Panc1 (cell line): ENCODE results near the gene SLC25A45. TPM values are rescaled to one million over a fixed set of nuclear protein-coding genes. Genes with fewer than 3 reads are reported as not detected.
A peak's percentile ranks its signal among the peaks of the same experiment; 100 is the strongest.

Source experiments
- ATAC-seq: fragments of 200-7000 bp; cut with Tn5 transposase; 2 replicates; pipeline ENCODE4 v1.9.1; 2020; ENCODE audit warnings: mild to moderate bottlenecking, moderate library complexity
- BruUV-seq: library from RNA; stranded (reverse); fragments of 400-500 nt; replicated peaks from 2 replicates; lab custom pipeline; 2021; lab: Mats Ljungman, UMichigan
- CTCF ChIA-PET: fragments of 300-600 bp; sonication (Branson Sonifier 250); formaldehyde crosslinking; loops from one replicate; lab custom pipeline; 2022; ENCODE audit warnings: antibody characterized with exemption; lab: Charles Lee
- POLR2A ChIA-PET: fragments of 300-600 bp; sonication (Branson Sonifier 250); formaldehyde crosslinking; loops from one replicate; lab custom pipeline; 2022; ENCODE audit warnings: antibody characterized with exemption; lab: Charles Lee
- DNase-seq: peaks from one replicate; pipeline ENCODE4 v3.0.0-alpha.2; 2010; ENCODE audit warnings: low read depth, low spot score
- H3K27ac ChIP-seq: 2 replicates; pipeline ENCODE4 v1.5.1; 2011; ENCODE audit warnings: mild to moderate bottlenecking, low read length, inconsistent platforms
- H3K27me3 ChIP-seq: fragments of 200-500 bp; sonication (Bioruptor generic); 2 replicates; pipeline ENCODE4 v1.6.0; 2014; ENCODE audit warnings: low read length, inconsistent platforms; ENCODE audit not compliant: control insufficient read depth, insufficient read depth
- H3K36me3 ChIP-seq: fragments of 200-500 bp; sonication (Bioruptor generic); 2 replicates; pipeline ENCODE4 v1.5.1; 2014; ENCODE audit warnings: inconsistent platforms, mild to moderate bottlenecking, low read length, moderate library complexity; ENCODE audit not compliant: control insufficient read depth, insufficient read depth
- H3K4me1 ChIP-seq: 2 replicates; pipeline ENCODE4 v1.5.1; 2011; ENCODE audit warnings: inconsistent platforms, mild to moderate bottlenecking, low read length, moderate library complexity; ENCODE audit not compliant: control insufficient read depth, insufficient read depth
- H3K4me3 ChIP-seq, 2 experiments: 2 replicates each; pipeline ENCODE4 v1.5.1; 2011 to 2012; ENCODE audit warnings: low read depth in 2 of 2, low read length in 2 of 2, mild to moderate bottlenecking in 2 of 2, inconsistent platforms in 1 of 2, moderate library complexity in 1 of 2
- H3K9me3 ChIP-seq: fragments of 200-500 bp; sonication (Bioruptor generic); 2 replicates; pipeline ENCODE4 v1.5.1; 2014; ENCODE audit warnings: low read depth, mild to moderate bottlenecking, inconsistent platforms, low read length, moderate library complexity; ENCODE audit not compliant: control insufficient read depth, insufficient read depth
- POLR2AphosphoS5 ChIP-seq: IDR thresholded peaks from 2 replicates; pipeline ENCODE4 v1.6.1; 2012; ENCODE audit warnings: mild to moderate bottlenecking, low read depth, low read length, moderate library complexity
- SIN3A ChIP-seq: IDR thresholded peaks from 2 replicates; pipeline ENCODE4 v1.6.1; 2012; ENCODE audit warnings: low read depth, mild to moderate bottlenecking, low read length, moderate library complexity, borderline replicate concordance; ENCODE audit not compliant: insufficient read depth
- TCF7L2 ChIP-seq: IDR thresholded peaks from 2 replicates; pipeline ENCODE4 v1.6.1; 2011; ENCODE audit warnings: mild to moderate bottlenecking, low read depth, low read length, inconsistent platforms
- in situ Hi-C: cut with HindIII; loops from 2 replicates; pipeline ENCODE4 v1.10.0; 2016; ENCODE audit warnings: low sequenced_read_pairs, low pct_unique_long_range_greater_than_20kb
- intact Hi-C: fragments of 100-400 bp; cut with micrococcal nuclease; formaldehyde crosslinking; loops from one replicate; pipeline ENCODE4 v1.10.0; 2022; ENCODE audit not compliant: unreplicated experiment
- total RNA-seq: library from RNA; stranded (reverse); gene quantifications from one replicate; pipeline ENCODE4 v1.2.1, GENCODE V29; 2021; ENCODE audit not compliant: unreplicated experiment
- TF ChIP-seq, protein P1 (sequence below): fragments of 450-650 bp; IDR thresholded peaks from 2 replicates; pipeline ENCODE4 v1.5.1; 2017; ENCODE audit warnings: mild to moderate bottlenecking
- TF ChIP-seq, protein P2 (sequence below), 2 experiments: IDR thresholded peaks; 2 replicates each; pipeline ENCODE4 v1.6.1; 2011 to 2012; ENCODE audit warnings: low read depth in 2 of 2, control low read depth in 1 of 2, low read length in 1 of 2, mild to moderate bottlenecking in 1 of 2, moderate library complexity in 1 of 2; ENCODE audit not compliant: insufficient read depth in 1 of 2

The SLC25A45 gene
- total RNA-seq, 1 experiment from 2014 or later = 9.8 TPM

DNA sequence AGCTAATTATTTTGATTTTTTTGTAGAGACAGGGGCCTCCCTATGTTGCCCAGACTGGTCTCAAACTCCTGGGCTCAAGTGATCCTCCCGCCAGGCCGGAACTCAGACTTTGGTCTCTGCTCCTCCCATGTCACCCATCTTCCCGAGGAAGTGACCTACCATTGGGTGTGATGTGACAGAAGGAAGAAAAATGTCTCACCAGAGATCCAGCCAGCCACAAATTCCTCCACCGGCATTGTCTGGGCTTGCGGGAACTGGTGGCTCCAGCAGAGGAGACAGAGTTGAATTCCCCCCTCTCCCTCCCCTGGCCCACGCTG is 772 bp downstream of the SLC25A45 start:
- peak overlapping the region; percentile 36 to 51 for H3K4me3 ChIP-seq
- ChIA-PET POLR2A (interaction anchor here (0.6 to 0.7 kb wide), 4 partner anchors 20 to 117 kb away, joined by 3 to 16 read pairs (median 8); partner anchors contain the start of gene MALAT1), CTCF (interaction anchor here (0.5 to 1.1 kb wide), 4 partner anchors 17 to 207 kb away, joined by 3 to 10 read pairs (median 4); no protein-coding TSS in a partner anchor)
- intact Hi-C loops = no loop called here
- H3K4me1 ChIP-seq = peaks cover 38% of the 10 kb centered on the region
- no peaks in the 10 kb centered on the region for H3K27me3 ChIP-seq
- H3K36me3 ChIP-seq = no peaks in the 10 kb centered on the region; the same call in 1 of the 2 replicates
- H3K27ac ChIP-seq = peak overlapping the region; percentile 92
- BruUV-seq = no TSS peak
- DNase-seq (peak; percentile 12), ATAC-seq (peak; percentile 9)
- H3K9me3 ChIP-seq = no peaks in the 10 kb centered on the region
- TF ChIP-seq SIN3A = no peak
- TF ChIP-seq TCF7L2 = no peak
- in situ Hi-C loops = no loop called here

DNA sequence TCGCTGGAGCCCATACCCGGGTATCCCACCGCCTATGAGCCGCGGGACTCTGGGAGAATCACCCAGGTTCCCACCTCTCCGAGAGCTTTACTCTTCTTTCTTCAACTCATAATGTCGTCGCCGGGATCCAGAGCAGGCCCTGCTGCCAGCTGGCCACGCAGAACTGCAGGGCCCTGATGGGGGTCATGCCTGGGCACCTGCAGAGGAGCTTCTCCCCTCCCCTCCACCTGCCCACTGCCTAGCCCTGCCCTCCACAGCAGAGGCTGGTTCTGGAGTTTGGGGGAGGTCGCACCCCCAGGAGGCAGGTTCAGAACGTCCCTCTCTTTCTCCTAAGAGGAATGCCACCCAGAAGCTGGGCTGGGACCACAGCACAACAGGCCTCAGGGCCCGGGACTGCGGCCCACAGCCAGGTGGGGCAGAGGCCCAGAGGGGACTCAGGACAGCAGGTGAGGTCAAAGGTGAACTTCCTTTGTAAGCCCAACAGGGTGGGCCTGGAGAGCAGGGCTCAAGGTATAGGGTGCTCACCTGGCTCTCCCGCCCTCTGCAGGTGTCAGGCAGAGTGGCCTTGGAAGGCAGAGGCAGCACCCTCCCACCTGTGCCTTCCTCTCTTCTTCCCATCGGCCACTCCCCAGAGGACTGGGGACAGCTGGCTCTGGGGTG is 1.9 kb downstream of the SLC25A45 start:
- ChIA-PET CTCF (no interaction called here), POLR2A (interaction anchor here (0.7 kb wide), 1 partner anchor 128 kb away, joined by 3 read pairs; no protein-coding TSS in a partner anchor)
- BruUV-seq = no TSS peak
- ATAC-seq = no peak
- Histone ChIP-seq H3K27ac (no peak overlapping the region), H3K4me1 (peaks cover 33% of the 10 kb centered on the region), H3K27me3 (no peaks in the 10 kb centered on the region), H3K4me3 (no peak overlapping the region), H3K36me3 (no peaks in the 10 kb centered on the region), H3K9me3 (no peaks in the 10 kb centered on the region)
- in situ Hi-C loops (no loop called here), intact Hi-C loops (no loop called here)
- TF ChIP-seq, protein P1, sequence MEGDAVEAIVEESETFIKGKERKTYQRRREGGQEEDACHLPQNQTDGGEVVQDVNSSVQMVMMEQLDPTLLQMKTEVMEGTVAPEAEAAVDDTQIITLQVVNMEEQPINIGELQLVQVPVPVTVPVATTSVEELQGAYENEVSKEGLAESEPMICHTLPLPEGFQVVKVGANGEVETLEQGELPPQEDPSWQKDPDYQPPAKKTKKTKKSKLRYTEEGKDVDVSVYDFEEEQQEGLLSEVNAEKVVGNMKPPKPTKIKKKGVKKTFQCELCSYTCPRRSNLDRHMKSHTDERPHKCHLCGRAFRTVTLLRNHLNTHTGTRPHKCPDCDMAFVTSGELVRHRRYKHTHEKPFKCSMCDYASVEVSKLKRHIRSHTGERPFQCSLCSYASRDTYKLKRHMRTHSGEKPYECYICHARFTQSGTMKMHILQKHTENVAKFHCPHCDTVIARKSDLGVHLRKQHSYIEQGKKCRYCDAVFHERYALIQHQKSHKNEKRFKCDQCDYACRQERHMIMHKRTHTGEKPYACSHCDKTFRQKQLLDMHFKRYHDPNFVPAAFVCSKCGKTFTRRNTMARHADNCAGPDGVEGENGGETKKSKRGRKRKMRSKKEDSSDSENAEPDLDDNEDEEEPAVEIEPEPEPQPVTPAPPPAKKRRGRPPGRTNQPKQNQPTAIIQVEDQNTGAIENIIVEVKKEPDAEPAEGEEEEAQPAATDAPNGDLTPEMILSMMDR = no peak
- no peak for DNase-seq

DNA sequence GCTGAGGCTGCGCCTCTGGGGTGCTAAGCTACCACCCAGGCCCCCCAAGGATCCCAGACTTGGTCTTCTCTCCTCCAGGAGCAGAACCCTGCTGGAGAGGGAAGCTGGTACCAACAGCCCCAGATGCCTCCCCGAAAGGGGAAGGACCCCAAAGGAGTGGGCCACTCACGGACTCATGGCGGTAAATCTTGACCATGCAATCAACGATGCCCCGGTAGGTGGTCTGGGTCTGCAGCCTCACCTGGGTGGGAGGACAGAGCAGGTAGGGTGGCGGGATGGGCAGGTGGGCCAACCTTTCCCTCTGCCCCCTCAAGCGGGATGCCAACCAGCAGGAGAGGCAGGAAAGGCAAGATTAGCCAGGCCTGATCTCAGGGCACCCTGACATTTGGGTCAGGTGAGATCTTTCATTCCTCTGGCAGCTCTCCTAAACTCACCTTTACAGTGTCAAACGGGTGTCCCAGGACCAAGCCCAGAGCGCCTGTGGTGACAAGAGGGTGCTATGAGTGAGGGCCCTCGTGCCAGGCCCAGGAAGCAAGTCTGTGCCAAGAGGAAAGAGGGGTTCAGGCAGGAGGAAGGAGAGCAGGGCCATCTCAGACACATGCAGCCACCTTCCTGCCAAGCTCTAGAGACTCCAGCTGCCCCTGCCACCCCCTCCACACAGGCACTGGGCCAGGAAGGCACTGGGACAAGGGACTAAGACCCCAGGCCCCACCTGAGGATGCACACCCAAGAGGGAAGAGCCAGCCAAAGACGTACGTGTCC is 2.6 kb downstream of the SLC25A45 start:
- ChIA-PET CTCF (interaction anchor here (0.5 kb wide), 1 partner anchor 78 kb away, joined by 9 read pairs; no protein-coding TSS in a partner anchor), POLR2A (interaction anchor here (0.6 kb wide), 1 partner anchor 126 kb away, joined by 3 read pairs; no protein-coding TSS in a partner anchor)
- no peak for ATAC-seq
- no peak for TF ChIP-seq SIN3A
- TF ChIP-seq TCF7L2 = no peak
- TF ChIP-seq, protein P1 = no peak
- TF ChIP-seq, protein P2, sequence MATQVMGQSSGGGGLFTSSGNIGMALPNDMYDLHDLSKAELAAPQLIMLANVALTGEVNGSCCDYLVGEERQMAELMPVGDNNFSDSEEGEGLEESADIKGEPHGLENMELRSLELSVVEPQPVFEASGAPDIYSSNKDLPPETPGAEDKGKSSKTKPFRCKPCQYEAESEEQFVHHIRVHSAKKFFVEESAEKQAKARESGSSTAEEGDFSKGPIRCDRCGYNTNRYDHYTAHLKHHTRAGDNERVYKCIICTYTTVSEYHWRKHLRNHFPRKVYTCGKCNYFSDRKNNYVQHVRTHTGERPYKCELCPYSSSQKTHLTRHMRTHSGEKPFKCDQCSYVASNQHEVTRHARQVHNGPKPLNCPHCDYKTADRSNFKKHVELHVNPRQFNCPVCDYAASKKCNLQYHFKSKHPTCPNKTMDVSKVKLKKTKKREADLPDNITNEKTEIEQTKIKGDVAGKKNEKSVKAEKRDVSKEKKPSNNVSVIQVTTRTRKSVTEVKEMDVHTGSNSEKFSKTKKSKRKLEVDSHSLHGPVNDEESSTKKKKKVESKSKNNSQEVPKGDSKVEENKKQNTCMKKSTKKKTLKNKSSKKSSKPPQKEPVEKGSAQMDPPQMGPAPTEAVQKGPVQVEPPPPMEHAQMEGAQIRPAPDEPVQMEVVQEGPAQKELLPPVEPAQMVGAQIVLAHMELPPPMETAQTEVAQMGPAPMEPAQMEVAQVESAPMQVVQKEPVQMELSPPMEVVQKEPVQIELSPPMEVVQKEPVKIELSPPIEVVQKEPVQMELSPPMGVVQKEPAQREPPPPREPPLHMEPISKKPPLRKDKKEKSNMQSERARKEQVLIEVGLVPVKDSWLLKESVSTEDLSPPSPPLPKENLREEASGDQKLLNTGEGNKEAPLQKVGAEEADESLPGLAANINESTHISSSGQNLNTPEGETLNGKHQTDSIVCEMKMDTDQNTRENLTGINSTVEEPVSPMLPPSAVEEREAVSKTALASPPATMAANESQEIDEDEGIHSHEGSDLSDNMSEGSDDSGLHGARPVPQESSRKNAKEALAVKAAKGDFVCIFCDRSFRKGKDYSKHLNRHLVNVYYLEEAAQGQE (IDR thresholded peaks at IDR 0.05; ENCODE audit: insufficient read depth in 1 of 2, low read depth in 2 of 2, low read length in 1 of 2) = no peak
- TF ChIP-seq POLR2AphosphoS5 = no peak
- Histone ChIP-seq H3K4me1 (peaks cover 27% of the 10 kb centered on the region), H3K4me3 (no peak overlapping the region), H3K27me3 (no peaks in the 10 kb centered on the region), H3K36me3 (no peaks in the 10 kb centered on the region), H3K9me3 (no peaks in the 10 kb centered on the region), H3K27ac (no peak overlapping the region; the same call in 1 of the 2 replicates)
- in situ Hi-C loops (no loop called here), intact Hi-C loops (no loop called here)
- DNase-seq = no peak
- BruUV-seq = no TSS peak
